CD4-positive, alpha-beta T cell treated with Interleukin-6 at 100 ng/mL for 8 hours (primary cell): Measurements from ENCODE around the gene FTL.

Experiments
- DNase-seq: peaks from one replicate; pipeline ENCODE4 v3.0.0-alpha.2; 2020; ENCODE audit warnings: mixed read lengths, low spot score

The FTL gene

GRCh38 chr19:48992581-48993174 lies 27.6 kb downstream of the FTL start:
- DNase-seq, result no peak

GRCh38 chr19:48993175-48994034 lies 28.3 kb downstream of the FTL start, which contains the start of the genes GYS1 and RUVBL2:
Gene GYS1, minus strand, starts transcription at chr19:48993309. Its CDS starts 197 bp downstream, at chr19:48993112.
Gene RUVBL2, plus strand, starts transcription at chr19:48993887. Its CDS starts 25 bp downstream, at chr19:48993912.
- DNase-seq, result peak; percentile 99

GRCh38 chr19:48994035-48994386 lies 28.9 kb downstream of the FTL start:
- DNase-seq, result no peak

DNA sequence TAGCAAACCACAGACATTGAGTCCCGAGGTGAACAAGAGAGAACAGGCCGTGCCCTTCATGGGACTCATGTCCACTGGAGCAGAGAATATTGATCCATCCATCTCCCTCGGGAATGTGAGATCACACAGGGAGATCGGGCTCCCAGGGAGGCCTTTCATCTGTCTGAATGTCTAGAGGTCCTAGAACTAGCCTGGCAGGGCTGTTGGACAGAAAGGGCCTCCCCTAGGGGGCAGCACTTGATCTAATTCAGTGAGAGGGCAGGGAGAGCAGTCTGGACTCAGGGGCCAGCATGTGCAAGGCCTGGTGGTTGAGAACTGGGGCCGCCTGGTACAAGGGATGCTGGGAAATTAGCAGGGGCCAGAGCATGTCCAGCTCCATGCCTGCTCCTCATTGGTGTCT lies 32.9 kb downstream of the FTL start:
- DNase-seq, result peak; percentile 19

DNA sequence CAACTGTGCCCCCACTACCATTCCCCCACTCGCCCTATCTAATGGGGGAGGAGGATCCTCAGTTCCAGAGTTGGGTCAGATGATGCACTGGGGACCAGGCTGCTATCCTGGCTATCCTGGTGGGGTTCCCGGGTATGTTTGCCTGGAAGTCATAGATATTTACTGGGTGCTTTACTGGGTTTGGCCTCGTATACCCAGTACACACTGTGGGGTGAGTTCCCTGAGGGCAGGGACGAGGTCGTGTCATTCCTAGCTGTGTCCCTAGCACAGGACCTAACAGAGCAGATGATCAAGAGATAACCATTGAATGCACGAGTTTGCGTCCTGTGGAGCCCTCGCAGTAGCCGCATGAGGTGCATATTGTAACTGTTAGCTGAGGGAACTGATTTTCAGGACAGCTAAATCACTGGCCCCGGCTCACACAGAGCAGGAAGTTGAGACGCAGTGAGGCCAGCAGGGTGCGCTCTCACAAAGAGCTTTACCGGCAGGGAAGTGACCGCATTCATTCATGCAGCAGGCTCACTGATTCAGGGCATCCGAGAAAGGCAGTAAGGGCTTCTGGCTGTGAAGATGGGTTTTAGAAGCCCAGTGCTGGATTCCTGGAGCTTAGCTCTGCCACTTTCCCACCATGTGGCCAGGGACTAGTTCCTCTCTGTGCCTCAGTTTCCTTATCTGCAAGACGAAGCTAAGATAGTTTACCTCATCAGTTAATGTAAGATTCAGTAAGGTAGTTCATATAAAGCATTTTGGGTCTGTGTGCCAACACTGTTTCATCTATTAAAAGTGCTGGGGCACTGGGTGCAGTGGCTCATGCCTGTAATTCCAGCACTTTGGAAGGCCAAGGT lies 34.6 kb downstream of the FTL start:
- peak; percentile 60 for DNase-seq

- no peak for DNase-seq
Measured at GRCh38 chr19:49004133-49004532, 39.0 kb downstream of the FTL start.

DNA sequence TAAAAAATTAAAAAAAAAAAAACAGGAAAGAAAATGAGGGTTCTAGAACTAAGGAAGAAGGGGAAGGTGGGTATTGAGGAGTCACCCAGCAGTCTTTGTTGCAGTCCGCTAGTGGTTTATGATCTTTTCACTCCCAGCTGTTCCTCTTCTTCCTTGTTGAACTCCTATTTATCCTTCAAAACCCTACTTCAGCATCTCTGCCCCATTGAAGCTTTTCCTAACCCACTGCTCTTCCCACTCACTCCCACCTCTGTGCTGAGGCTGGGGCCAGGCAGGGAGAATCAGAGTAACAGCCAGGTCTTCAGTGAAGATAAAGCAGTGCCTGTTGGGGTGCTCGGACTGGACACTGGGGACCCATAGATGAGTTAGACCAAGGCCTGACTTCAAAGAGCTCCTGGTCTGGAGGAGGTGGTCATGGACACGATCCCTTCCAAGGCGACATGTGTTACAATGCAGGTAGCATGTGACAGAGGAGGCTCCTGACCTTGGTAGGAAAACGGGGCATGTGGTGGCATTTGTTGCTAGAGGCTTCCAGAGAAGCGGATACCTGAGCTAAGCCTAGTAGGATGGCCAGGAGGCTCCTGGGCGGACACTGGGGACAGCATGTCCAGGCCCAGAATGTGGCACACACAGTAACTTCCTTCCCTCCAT lies 40.0 kb downstream of the FTL start:
- DNase-seq, result no peak

- no peak for DNase-seq
Measured at GRCh38 chr19:49006905-49007304, 41.8 kb downstream of the FTL start.

- DNase-seq, result no peak
Measured at GRCh38 chr19:49009828-49010227, 44.7 kb downstream of the FTL start.

DNA sequence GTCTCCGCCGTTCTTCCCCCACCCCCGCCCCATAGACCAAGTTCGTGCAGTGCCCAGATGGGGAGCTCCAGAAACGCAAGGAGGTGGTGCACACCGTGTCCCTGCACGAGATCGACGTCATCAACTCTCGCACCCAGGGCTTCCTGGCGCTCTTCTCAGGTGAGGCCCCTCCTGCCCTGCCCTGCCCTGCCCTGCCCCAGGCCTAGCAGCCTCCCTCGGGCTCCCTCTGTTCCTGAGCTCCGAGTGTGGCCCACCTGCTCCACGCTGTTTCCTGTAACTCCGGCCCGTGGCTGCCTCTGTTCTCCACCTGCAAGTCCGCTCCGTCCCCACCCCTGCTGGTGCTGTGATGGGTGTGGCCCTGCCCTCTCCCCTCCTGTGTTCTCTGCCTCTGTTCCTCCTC lies 45.3 kb downstream of the FTL start:
- DNase-seq, result no peak

DNA sequence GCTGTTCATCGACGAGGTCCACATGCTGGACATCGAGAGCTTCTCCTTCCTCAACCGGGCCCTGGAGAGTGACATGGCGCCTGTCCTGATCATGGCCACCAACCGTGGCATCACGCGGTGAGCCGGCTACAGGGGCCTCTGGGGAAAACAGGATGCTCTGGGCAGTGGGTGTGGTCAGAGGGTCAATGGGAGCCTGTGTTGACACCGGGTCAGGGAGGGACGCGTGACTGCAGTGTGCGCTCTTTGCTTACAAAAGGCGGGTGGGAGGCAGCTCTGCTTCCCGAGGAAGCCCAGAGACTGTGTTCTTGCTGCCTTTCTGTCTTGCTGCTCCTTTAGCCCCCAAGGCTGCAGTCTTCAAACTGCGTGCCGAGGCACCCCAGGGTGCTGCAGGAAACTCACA lies 46.1 kb downstream of the FTL start:
- no peak for DNase-seq

- DNase-seq, result no peak
Measured at GRCh38 chr19:49014123-49014869, 49.2 kb downstream of the FTL start.

- DNase-seq, result no peak
Measured at GRCh38 chr19:49014870-49015255, 49.8 kb downstream of the FTL start.

DNA sequence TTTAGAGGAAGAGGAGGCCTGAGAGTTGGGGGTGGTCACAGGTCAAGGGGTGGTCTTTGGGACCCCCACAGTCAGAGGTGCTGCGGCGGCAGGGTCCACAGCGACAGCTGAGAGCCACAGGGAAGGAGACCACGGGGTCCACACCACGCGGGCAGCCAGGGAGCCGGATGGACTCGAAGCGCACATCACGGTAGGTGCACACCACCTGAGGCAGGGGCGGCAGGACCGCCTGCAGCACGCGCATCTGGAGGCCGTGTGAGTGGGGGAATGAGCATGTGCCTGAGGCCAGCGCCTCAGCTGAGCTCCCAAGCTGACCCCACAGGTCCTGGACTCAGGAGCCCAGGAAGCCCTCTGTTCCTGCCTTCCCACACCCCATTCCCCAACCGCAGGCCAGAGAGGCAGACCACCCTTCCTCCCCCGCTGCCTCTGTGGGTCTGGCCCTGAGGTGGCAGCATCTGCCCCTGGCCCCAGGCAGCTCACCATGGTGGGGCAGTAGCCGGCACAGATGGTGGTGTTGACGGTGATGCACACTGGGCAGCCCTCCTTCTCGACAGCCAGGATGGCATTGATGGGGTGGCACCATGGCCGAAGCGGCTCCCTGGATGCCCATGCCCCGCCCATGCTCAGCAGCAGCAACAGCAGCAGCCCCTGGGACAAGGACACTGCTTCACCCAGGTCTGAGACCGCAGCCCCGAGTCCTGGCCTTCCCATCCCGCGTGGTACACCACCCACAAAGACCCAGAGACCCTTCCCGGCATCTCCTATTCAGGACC lies 51.1 kb downstream of the FTL start:
- DNase-seq, result no peak
